Stomach (tissue), 4 donors: ENCODE results near the gene MCRIP2.

ENCODE experiments used
- EP300 ChIP-seq: sonication (generic); formaldehyde crosslinking; IDR thresholded peaks from one replicate; pipeline ENCODE4 v1.6.1; 2017; ENCODE audit warnings: antibody characterized with exemption
- POLR2A ChIP-seq, 4 donors: fragments of 450-650 bp; IDR thresholded peaks; one replicate each; pipeline ENCODE4 v1.6.1; 2016; ENCODE audit warnings: antibody characterized with exemption in 4 of 4, control low read depth in 2 of 4, mild to moderate bottlenecking in 1 of 4, moderate library complexity in 1 of 4
- POLR2AphosphoS5 ChIP-seq, 3 donors: sonication (generic); formaldehyde crosslinking; IDR thresholded peaks; one replicate each; pipeline ENCODE4 v1.6.1; 2016; ENCODE audit warnings: antibody characterized with exemption in 3 of 3
- TF ChIP-seq, protein P1 (sequence below), 7 experiments: fragments of 450-650 bp in 4 of 7; fragments of 200-600 bp in 3 of 7; sonication (generic) in 3 of 7; IDR thresholded peaks; one replicate each; pipeline ENCODE4 v1.5.1; 2016 to 2019; ENCODE audit warnings: antibody characterized with exemption in 7 of 7, control low read depth in 2 of 7, mild to moderate bottlenecking in 1 of 7

DNA sequence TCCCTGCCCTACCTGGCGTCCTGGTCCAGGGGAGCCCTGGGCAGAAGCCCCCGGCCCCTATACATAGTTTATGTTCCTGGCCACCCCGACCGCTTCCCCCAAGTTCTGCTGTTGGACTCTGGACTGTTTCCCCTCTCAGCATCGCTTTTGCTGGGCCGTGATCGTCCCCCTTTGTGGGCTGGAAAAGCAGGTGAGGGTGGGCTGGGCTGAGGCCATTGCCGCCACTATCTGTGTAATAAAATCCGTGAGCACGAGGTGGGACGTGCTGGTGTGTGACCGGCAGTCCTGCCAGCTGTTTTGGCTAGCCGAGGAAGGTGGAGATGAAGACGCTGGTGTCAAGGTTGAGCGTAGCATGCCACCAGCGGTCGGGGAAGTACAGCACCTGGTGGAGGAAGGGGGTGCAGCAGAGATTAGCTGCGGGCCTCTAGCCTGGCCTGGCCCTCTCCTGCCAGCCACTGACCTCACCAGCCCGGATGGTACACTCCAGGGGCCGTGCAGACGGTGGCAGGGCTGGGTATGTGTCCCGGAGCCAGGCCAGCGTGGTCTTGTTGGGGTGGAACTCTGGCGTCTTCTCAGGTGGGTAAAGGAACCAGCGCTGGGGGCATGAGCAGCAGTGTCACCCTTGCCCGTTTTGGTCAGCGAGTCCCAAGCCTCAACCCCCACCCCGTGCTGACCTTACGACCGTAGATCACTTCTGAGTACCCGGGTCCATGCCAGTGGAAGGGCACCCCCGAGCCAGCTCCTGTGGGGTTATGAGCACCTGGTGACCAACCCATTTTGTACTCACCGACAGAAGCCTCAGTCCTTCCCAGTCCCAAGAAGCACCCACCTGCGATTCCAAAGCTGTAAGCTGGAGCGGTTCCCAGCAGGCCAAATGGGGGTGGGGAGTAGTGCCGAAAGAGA, 41.1 kb downstream of the MCRIP2 start:
- TF ChIP-seq, protein P1, sequence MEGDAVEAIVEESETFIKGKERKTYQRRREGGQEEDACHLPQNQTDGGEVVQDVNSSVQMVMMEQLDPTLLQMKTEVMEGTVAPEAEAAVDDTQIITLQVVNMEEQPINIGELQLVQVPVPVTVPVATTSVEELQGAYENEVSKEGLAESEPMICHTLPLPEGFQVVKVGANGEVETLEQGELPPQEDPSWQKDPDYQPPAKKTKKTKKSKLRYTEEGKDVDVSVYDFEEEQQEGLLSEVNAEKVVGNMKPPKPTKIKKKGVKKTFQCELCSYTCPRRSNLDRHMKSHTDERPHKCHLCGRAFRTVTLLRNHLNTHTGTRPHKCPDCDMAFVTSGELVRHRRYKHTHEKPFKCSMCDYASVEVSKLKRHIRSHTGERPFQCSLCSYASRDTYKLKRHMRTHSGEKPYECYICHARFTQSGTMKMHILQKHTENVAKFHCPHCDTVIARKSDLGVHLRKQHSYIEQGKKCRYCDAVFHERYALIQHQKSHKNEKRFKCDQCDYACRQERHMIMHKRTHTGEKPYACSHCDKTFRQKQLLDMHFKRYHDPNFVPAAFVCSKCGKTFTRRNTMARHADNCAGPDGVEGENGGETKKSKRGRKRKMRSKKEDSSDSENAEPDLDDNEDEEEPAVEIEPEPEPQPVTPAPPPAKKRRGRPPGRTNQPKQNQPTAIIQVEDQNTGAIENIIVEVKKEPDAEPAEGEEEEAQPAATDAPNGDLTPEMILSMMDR (IDR thresholded peaks at IDR 0.05): no peak
- TF ChIP-seq EP300 (no peak), POLR2AphosphoS5 (IDR thresholded peaks at IDR 0.05) (peak in 1 of 3 donors; percentile 4), POLR2A (IDR thresholded peaks at IDR 0.05) (no peak)
